GM18511 (cell line): ENCODE data around the gene KIF18A.
"Not testable (repeated sequence)": the region's sequence is repeated elsewhere in the genome, so short reads cannot be mapped to it uniquely, and the experiment has no call there.

Source experiments
- ATAC-seq: cut with Tn5 transposase; IDR thresholded peaks from one replicate; pipeline ENCODE4 v1.9.1; 2021; ENCODE audit warnings: mild to moderate bottlenecking, moderate library complexity; ENCODE audit not compliant: unreplicated experiment

Gene KIF18A

GRCh38 chr11:28107750-28108618, at the start of gene KIF18A, which contains the start of gene METTL15:
Gene KIF18A (minus strand): TSS chr11:28108156. CDS start chr11:28097947, 10,209 bp downstream.
Gene METTL15 (plus strand): TSS chr11:28108388. CDS start chr11:28113335, 4,947 bp downstream.
- ATAC-seq: peak; percentile 93

GRCh38 chr11:28153586-28153985, 45.6 kb upstream of the KIF18A start:
- ATAC-seq: no peak

GRCh38 chr11:28152743-28153142, 44.8 kb upstream of the KIF18A start:
- ATAC-seq: no peak

- ATAC-seq: no peak
Measured at GRCh38 chr11:28146123-28146751, 38.3 kb upstream of the KIF18A start.

GRCh38 chr11:28144808-28145207, 36.9 kb upstream of the KIF18A start:
- ATAC-seq: no peak

GRCh38 chr11:28142724-28143123, 34.8 kb upstream of the KIF18A start:
- ATAC-seq: no peak

- ATAC-seq: no peak
Measured at GRCh38 chr11:28140689-28141455, 32.9 kb upstream of the KIF18A start.

- ATAC-seq: no peak
Measured at GRCh38 chr11:28139841-28140415, 32.0 kb upstream of the KIF18A start.

- no peak for ATAC-seq
Measured at GRCh38 chr11:28137832-28138231, 29.9 kb upstream of the KIF18A start.

GRCh38 chr11:28137366-28137765, 29.4 kb upstream of the KIF18A start:
- no peak for ATAC-seq

- not testable (repeated sequence) for ATAC-seq
Measured at GRCh38 chr11:28136157-28136556, 28.2 kb upstream of the KIF18A start.

GRCh38 chr11:28133146-28133545, 25.2 kb upstream of the KIF18A start:
- ATAC-seq: no peak

GRCh38 chr11:28132548-28132947, 24.6 kb upstream of the KIF18A start:
- no peak for ATAC-seq

- no peak for ATAC-seq
Measured at GRCh38 chr11:28123151-28123581, 15.2 kb upstream of the KIF18A start.

- ATAC-seq: no peak
Measured at GRCh38 chr11:28117712-28118111, 9.8 kb upstream of the KIF18A start.

GRCh38 chr11:28114731-28115130, 6.8 kb upstream of the KIF18A start:
- ATAC-seq: no peak

- no peak for ATAC-seq
Measured at GRCh38 chr11:28114116-28114515, 6.2 kb upstream of the KIF18A start.

- no peak for ATAC-seq
Measured at GRCh38 chr11:28110821-28111200, 2.9 kb upstream of the KIF18A start.

GRCh38 chr11:28110108-28110820, 2.3 kb upstream of the KIF18A start:
- peak; percentile 36 for ATAC-seq

GRCh38 chr11:28108958-28109357, 1.0 kb upstream of the KIF18A start:
- ATAC-seq: no peak
